HEK293 (cell line): ENCODE measurements around the gene POU2F2.

ENCODE experiments used
- ATF2 ChIP-seq: fragments of 450-650 bp; formaldehyde crosslinking; IDR thresholded peaks from 2 replicates; pipeline ENCODE4 v1.5.1; 2016; ENCODE audit warnings: missing biosample characterization, missing genetic modification characterization, low read depth
- CTCF ChIP-seq: fragments of 450-650 bp; formaldehyde crosslinking; IDR thresholded peaks from 2 replicates; pipeline ENCODE4 v1.5.1; 2016; ENCODE audit warnings: missing biosample characterization, missing genetic modification characterization
- KLF10 ChIP-seq: fragments of 450-650 bp; IDR thresholded peaks from 2 replicates; pipeline ENCODE4 v1.5.1; 2018; ENCODE audit warnings: missing biosample characterization, mild to moderate bottlenecking, missing genetic modification characterization
- ZFP3 ChIP-seq: fragments of 450-650 bp; formaldehyde crosslinking; IDR thresholded peaks from 2 replicates; pipeline ENCODE4 v1.5.1; 2016; ENCODE audit warnings: low read depth, missing biosample characterization, missing genetic modification characterization
- ZNF221 ChIP-seq: fragments of 450-650 bp; formaldehyde crosslinking; IDR thresholded peaks from 2 replicates; pipeline ENCODE4 v1.5.1; 2017; ENCODE audit warnings: missing biosample characterization, missing genetic modification characterization, borderline replicate concordance
- ZNF548 ChIP-seq: fragments of 450-650 bp; formaldehyde crosslinking; IDR thresholded peaks from 2 replicates; pipeline ENCODE4 v1.5.1; 2016; ENCODE audit warnings: missing biosample characterization, missing genetic modification characterization
- ZNF571 ChIP-seq: fragments of 450-650 bp; formaldehyde crosslinking; IDR thresholded peaks from 2 replicates; pipeline ENCODE4 v1.5.0; 2017; ENCODE audit warnings: missing biosample characterization, missing genetic modification characterization
- ZNF704 ChIP-seq: fragments of 450-650 bp; formaldehyde crosslinking; IDR thresholded peaks from 2 replicates; pipeline ENCODE4 v1.5.1; 2016; ENCODE audit warnings: missing biosample characterization, missing genetic modification characterization
- ZNF768 ChIP-seq: fragments of 450-650 bp; formaldehyde crosslinking; IDR thresholded peaks from 2 replicates; pipeline ENCODE4 v1.5.1; 2018; ENCODE audit warnings: missing biosample characterization, mild to moderate bottlenecking, missing genetic modification characterization
- TF ChIP-seq, protein P1 (sequence below): fragments of 450-650 bp; formaldehyde crosslinking; conservative IDR thresholded peaks from 2 replicates; pipeline ENCODE4 v1.5.1; 2016; ENCODE audit warnings: low read depth, missing biosample characterization, missing genetic modification characterization
- TF ChIP-seq, protein P2 (sequence below): fragments of 450-650 bp; formaldehyde crosslinking; IDR thresholded peaks from 2 replicates; pipeline ENCODE4 v1.5.1; 2016; ENCODE audit warnings: missing biosample characterization, missing genetic modification characterization, low read depth

- TF ChIP-seq ZNF571 (tag by site-specific recombination) (no peak), ATF2 (tag by site-specific recombination) (no peak), CTCF (tag by site-specific recombination) (no peak), KLF10 (tag by site-specific recombination) (no peak), ZNF548 (tag by site-specific recombination) (no peak), ZNF768 (tag by site-specific recombination) (no peak), ZNF221 (tag by site-specific recombination) (no peak), ZFP3 (no peak), ZNF704 (tag by site-specific recombination) (no peak)
- TF ChIP-seq, protein P1, sequence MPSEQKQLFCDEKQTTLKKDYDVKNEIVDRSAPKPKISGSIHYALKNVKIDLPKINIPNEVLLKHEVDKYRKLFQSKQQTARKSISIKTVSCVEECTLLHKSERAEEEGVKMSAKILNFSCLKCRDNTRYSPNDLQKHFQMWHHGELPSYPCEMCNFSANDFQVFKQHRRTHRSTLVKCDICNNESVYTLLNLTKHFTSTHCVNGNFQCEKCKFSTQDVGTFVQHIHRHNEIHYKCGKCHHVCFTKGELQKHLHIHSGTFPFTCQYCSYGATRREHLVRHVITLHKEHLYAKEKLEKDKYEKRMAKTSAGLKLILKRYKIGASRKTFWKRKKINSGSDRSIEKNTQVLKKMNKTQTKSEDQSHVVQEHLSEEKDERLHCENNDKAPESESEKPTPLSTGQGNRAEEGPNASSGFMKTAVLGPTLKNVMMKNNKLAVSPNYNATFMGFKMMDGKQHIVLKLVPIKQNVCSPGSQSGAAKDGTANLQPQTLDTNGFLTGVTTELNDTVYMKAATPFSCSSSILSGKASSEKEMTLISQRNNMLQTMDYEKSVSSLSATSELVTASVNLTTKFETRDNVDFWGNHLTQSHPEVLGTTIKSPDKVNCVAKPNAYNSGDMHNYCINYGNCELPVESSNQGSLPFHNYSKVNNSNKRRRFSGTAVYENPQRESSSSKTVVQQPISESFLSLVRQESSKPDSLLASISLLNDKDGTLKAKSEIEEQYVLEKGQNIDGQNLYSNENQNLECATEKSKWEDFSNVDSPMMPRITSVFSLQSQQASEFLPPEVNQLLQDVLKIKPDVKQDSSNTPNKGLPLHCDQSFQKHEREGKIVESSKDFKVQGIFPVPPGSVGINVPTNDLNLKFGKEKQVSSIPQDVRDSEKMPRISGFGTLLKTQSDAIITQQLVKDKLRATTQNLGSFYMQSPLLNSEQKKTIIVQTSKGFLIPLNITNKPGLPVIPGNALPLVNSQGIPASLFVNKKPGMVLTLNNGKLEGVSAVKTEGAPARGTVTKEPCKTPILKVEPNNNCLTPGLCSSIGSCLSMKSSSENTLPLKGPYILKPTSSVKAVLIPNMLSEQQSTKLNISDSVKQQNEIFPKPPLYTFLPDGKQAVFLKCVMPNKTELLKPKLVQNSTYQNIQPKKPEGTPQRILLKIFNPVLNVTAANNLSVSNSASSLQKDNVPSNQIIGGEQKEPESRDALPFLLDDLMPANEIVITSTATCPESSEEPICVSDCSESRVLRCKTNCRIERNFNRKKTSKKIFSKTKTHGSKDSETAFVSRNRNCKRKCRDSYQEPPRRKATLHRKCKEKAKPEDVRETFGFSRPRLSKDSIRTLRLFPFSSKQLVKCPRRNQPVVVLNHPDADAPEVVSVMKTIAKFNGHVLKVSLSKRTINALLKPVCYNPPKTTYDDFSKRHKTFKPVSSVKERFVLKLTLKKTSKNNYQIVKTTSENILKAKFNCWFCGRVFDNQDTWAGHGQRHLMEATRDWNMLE (tag by site-specific recombination): no peak
- TF ChIP-seq, protein P2, sequence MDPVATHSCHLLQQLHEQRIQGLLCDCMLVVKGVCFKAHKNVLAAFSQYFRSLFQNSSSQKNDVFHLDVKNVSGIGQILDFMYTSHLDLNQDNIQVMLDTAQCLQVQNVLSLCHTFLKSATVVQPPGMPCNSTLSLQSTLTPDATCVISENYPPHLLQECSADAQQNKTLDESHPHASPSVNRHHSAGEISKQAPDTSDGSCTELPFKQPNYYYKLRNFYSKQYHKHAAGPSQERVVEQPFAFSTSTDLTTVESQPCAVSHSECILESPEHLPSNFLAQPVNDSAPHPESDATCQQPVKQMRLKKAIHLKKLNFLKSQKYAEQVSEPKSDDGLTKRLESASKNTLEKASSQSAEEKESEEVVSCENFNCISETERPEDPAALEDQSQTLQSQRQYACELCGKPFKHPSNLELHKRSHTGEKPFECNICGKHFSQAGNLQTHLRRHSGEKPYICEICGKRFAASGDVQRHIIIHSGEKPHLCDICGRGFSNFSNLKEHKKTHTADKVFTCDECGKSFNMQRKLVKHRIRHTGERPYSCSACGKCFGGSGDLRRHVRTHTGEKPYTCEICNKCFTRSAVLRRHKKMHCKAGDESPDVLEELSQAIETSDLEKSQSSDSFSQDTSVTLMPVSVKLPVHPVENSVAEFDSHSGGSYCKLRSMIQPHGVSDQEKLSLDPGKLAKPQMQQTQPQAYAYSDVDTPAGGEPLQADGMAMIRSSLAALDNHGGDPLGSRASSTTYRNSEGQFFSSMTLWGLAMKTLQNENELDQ (tag by site-specific recombination): no peak
Observed at GRCh38 chr19:42173695-42174094, 41.4 kb upstream of the POU2F2 start.
